GM19239 (cell line): ENCODE data around the gene PLEKHG2.

ENCODE experiments used
- DNase-seq: peaks from one replicate; pipeline ENCODE4 v3.0.0; 2011; ENCODE audit warnings: low spot score; ENCODE audit not compliant: insufficient read length
- FAIRE-seq: peaks from 2 replicates; lab custom pipeline; 2011; peaks lifted over from hg19 to GRCh38; lab: Jason Lieb, UNC

Gene PLEKHG2

GRCh38 chr19:39403331-39404312 is 8.8 kb upstream of the PLEKHG2 start:
- no peak for DNase-seq
- no peak for FAIRE-seq

- FAIRE-seq (no peak), DNase-seq (no peak)
Measured at GRCh38 chr19:39405261-39405957, 7.1 kb upstream of the PLEKHG2 start.

- DNase-seq (no peak), FAIRE-seq (peak; percentile 66)
Measured at GRCh38 chr19:39405958-39406655, 6.4 kb upstream of the PLEKHG2 start.

GRCh38 chr19:39406656-39407409 is 5.6 kb upstream of the PLEKHG2 start, which contains the start of gene ZFP36:
Gene ZFP36, plus strand, starts transcription at chr19:39406847. Its CDS starts 58 bp downstream, at chr19:39406905.
- DNase-seq (no peak), FAIRE-seq (peak; percentile 78)

- DNase-seq: no peak
- peak; percentile 40 for FAIRE-seq
Measured at GRCh38 chr19:39407410-39407659, 5.1 kb upstream of the PLEKHG2 start.

GRCh38 chr19:39407660-39408391 is 4.6 kb upstream of the PLEKHG2 start:
- FAIRE-seq: no peak
- no peak for DNase-seq

- FAIRE-seq (no peak), DNase-seq (no peak)
Measured at GRCh38 chr19:39408392-39409207, 3.9 kb upstream of the PLEKHG2 start.

- FAIRE-seq (peak; percentile 40), DNase-seq (no peak)
Measured at GRCh38 chr19:39409208-39410016, 3.1 kb upstream of the PLEKHG2 start.

- FAIRE-seq (peak; percentile 95), DNase-seq (no peak)
Measured at GRCh38 chr19:39410017-39410830, 2.2 kb upstream of the PLEKHG2 start.

GRCh38 chr19:39410831-39411080 is 1.7 kb upstream of the PLEKHG2 start:
- FAIRE-seq (no peak), DNase-seq (no peak)

GRCh38 chr19:39411081-39411831 is 1.2 kb upstream of the PLEKHG2 start:
- no peak for DNase-seq
- FAIRE-seq: peak; percentile 93

- peak; percentile 98 for FAIRE-seq
Measured at GRCh38 chr19:39411832-39412099, 703 bp upstream of the PLEKHG2 start.

GRCh38 chr19:39412867-39413271 is 400 bp downstream of the PLEKHG2 start:
- no peak for DNase-seq
- peak; percentile 73 for FAIRE-seq

More at GRCh38 chr19:39411832-39412099, 703 bp upstream of the PLEKHG2 start:
- no peak for DNase-seq

GRCh38 chr19:39413272-39413910 is 922 bp downstream of the PLEKHG2 start:
- no peak for FAIRE-seq
- no peak for DNase-seq

GRCh38 chr19:39413911-39414608 is 1.6 kb downstream of the PLEKHG2 start:
- DNase-seq: no peak
- FAIRE-seq: no peak
